Measurements from ENCODE around the gene LRRC25.
A peak's percentile ranks its signal among the peaks of the same experiment; 100 is the strongest.
"Not testable (repeated sequence)": the region's sequence is repeated elsewhere in the genome, so short reads cannot be mapped to it uniquely, and the experiment has no call there.

LRRC25 gene

GRCh38 chr19:18424122-18424889, 26.9 kb upstream of the LRRC25 start:
- no peak for DNase-seq

DNA sequence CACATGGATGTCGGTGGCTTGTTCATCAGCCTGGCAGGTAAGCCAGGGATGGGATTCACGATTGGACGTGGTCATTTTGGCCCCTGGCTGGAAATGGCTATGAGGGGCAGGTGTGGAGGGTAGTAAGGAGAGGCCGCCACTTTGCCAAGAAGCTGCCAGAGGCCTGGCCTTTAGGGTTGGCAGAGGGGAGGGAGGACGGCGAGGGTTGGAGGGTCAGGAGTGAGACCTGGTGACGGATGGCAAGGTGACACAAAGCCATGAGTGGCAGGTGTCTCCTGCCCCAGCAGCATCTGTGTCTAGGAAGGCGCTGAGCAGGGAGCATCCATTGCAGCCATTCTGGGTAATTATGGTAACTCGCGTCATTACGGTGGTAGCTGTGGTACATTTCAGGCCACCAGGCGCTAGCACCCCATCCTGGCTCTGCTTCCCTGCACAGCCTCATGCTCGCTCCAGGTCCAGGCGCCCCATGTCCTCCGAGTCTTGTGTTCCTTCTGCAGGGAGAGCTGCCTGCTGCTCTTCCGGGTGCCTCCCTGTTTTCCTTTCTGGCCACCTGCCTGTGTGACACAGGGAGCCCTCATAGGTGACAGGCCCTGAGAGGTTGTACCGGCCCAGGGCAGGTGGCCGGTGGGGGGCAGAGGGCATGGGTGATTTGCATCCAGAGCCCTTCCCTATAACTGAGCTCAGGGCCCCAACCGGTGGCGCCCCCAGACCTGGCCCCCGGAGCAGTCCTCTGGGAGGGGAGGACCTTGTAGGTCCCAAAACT, 26.0 kb upstream of the LRRC25 start:
- no peak for DNase-seq

DNA sequence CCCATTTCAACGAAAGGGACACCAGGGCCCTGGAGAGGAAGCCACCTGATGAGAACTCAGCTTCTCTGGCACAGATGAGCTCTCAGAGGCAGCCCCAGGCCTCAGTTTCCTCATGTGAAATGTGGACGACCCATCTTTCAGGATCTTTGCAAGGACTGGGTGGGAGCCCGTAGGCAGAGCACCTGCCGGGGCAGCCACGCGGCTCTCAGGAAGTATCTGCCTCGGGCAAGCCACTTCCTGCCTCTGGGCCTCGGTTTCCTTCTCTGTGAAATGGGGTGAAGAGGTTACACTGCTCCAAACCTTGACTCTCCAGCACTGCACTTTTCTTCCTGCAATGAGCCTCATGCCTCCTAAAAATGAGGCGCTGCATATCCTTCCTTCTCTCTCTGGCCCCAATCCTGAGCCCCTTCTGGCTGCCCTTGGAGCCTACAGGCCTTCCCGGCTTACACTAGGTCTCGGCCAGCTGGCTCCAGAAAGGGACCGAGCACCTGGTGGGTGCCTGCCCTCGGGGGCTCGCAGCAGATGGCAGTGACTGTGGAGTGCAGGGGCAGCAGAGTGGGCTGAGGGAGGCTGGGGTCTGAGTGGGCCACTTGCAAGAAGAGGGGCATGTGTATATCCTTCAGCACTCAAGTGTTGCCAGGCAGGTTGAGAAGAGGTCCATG, 25.2 kb upstream of the LRRC25 start:
- no peak for DNase-seq

DNA sequence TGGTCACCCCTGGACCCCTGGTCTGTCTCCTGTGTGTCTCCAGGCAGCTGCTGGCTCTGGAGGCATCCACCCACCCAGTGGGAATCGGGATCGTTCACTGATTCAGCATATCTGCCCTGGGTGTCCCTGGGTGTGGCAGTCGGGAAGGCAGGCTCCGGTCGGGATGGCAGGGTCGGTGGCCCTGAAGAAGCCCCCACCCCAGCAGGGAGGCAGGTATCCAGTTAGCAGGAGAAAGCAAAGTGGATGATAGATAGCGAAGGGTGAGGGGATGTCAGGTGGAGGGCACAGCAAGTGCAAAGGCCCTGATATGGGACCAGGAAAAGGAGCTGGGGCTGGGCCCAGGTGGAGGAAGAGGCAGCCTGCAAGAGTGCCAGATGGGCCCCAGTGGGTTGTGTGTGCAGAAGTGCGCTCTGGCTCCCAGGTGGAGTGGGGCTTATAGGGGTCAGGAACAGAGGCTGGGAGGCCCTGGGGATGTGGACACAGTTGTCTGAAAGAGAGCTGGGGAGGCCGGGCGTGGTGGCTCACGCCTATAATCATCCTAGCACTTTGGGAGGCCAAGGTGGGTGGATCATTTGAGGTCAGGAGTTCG, 24.0 kb upstream of the LRRC25 start:
- no peak for DNase-seq

DNA sequence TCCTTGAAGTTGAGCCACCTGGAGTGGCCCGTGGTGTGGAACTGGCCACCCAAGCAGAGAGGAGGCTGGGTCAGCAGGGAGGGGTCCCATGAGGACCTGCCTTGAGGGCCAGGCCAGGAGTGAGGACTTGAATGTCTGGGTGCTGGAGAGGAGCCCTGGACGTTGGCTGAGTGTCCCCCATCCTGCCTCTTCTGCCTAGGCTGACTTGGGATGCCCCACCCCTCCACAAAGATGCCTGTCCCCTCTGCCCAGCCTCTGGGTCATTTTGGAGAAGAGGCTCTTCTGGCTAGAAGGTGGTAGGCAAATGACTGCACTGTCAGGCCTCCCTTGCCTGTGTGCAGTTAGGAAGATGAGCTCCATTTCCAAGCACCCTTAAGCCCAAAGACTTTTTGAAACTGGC, 23.5 kb upstream of the LRRC25 start:
- no peak for DNase-seq

- DNase-seq, result no peak
Measured at GRCh38 chr19:18419699-18420460, 22.5 kb upstream of the LRRC25 start.

DNA sequence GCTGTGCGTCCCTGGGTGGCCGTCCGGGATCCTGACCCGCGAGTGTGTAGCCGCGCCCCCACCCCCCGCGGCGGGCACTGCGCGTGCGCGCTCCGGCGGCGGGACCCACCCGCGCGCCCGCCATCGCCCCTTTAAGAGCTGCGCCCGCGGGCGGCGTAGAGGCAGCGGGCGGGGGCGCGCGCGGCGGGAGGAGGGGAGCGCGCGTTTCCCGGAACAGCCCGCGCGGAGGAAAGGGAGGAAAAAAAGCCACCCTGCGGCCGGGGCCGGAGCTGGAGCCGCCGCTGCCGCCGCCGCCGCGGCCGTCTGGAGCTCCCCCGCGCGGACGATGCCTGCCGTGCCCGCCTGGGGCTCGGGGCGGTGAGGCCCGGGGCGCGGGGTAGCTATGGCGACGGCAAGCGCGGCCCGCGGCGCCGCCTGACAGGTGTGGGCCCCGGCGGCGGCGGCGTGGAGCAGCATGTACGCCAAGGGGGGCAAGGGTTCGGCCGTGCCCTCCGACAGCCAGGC, 21.8 kb upstream of the LRRC25 start, which contains the start of gene SSBP4:
Gene SSBP4, plus strand, starts transcription at position 204 of the 504 bp plus-strand sequence. Its CDS starts 251 bp downstream, at position 455.
- DNase-seq, result peak; percentile 66

GRCh38 chr19:18418483-18419194, 21.2 kb upstream of the LRRC25 start:
- no peak for DNase-seq

DNA sequence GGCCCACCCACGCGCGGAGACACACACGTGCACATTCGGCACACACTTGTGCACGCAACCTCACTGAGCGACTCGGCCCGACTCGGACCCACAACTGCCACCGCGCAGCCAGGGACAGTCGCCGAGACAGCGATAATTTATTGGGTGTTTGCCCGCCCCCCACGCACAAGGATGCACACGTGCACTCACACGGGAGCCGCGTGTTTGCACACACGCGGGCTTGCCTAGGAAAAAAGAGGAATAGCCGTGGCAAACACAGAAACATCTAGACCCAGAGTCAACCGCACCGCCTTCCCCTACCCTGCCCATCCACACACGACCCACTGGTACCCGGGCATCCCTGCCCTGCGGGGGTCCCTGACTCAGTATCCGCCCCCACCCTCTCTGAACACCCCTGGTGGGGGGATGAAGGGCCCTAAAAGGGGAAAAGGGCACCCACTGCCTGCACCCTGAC, 20.6 kb upstream of the LRRC25 start:
- no peak for DNase-seq

DNA sequence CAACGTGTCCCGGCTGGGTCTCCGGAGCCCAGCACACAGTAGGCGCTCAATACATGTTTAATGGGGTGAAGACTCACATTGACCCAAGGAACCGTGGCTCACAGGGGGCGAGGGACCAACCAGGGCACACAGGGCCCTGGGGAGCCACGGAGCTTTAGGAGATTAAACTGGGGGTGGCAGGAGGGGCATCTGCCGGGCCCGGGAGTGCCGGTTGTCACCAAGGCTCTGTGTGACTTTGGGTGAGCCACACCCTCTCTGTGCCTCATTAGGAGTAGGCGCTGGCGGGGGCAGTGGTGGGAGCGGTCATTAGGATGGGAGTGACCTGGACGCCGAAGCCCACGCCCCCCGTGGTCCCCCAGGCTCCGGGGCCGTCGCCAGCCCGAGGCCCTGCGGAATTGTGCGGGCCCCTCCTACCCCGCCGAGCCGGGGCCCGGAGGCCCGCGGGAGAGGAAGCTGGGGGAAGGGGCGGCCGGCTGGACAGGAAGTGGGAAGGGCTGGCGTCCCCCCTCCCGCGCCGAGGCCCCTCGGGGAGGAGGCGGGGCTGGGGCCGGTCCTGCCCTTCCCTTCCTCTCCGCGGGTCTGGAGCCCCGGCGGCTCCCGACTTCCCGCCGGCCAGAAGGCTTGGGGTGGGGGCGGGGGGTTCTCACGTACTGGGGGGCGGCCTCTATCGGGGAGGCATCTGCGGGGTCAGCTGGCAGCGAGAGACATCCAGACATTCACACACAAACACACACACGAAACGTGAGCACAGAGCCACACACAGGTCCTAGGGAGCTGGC, 20.0 kb upstream of the LRRC25 start:
- no peak for DNase-seq

GRCh38 chr19:18416778-18417249, 19.4 kb upstream of the LRRC25 start:
- DNase-seq, result peak; percentile 50

GRCh38 chr19:18415178-18415867, 17.9 kb upstream of the LRRC25 start:
- DNase-seq, result no peak

DNA sequence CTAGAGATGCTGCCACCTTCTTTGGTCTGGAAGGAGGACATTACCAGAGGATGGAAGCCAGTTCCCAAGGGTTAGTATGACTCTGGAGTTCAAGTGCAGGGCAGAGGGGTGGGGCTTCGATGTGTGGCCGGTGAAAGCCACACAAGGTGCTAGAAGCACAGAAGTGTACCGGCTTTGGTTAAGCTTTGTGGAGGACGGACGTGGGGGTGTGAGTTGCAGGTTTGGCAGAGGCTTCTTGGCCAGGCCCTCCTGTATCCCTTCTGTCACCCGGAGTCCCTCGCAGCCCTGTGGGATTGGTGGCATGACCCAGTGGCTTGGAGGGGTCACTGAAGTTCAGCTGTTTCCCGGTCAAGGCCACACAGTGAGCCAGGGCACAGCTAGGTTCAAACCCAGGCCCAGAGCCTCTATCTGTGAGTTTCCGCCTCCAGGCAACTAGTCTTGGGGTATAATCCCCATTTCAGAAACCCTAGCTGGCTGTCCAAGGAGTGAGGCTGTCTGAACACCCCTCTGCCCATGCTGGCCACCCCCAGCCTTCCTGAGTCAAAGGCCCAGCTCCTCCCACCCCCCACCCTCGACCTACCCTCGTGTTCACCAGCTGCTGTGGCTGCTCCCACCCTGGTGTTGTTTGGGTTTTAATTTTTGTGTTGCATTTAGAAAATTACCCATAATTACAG, 17.2 kb upstream of the LRRC25 start:
- no peak for DNase-seq

- no peak for DNase-seq
Measured at GRCh38 chr19:18412610-18413239, 15.3 kb upstream of the LRRC25 start.

GRCh38 chr19:18408053-18408476, 10.6 kb upstream of the LRRC25 start:
- DNase-seq, result no peak

GRCh38 chr19:18406749-18407148, 9.3 kb upstream of the LRRC25 start:
- DNase-seq, result no peak

- not testable (repeated sequence) for DNase-seq
Measured at GRCh38 chr19:18405754-18406153, 8.3 kb upstream of the LRRC25 start.

DNA sequence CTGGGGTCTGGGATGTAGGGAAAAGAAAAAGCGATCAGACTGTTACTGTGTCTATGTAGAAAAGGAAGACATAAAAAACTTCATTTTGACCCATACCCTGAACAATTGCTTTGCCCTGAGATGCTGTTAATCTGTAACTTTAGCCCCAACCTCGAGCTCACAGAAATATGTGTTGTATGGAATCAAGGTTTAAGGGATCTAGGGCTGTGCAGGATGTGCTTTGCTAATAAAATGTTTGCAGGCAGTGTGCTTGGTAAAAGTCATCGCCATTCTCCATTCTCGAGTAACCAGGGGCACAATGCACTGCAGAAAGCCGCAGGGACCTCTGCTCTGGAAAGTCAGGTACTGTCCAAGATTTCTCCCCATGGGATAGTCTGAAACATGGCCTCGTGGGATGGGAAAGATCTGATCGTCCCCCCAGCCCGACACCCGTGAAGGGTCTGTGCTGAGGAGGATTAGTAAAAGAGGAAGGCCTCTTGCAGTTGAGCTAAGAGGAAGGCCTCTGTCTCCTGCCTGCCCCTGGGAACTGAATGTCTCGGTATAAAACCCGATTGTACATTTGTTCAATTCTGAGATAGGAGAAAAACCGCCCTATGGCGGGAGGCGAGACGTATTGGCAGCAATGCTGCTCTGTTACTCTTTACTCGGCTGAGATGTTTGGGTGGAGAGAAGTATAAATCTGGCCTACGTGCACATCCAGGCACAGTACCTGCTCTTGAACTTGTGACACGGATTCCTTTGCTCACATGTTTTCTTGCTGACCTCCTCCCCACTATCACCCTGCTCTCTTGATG, 5.2 kb upstream of the LRRC25 start:
- DNase-seq, result not testable (repeated sequence)

Measured in stimulated activated CD4-positive, alpha-beta T cell treated with anti-CD3 and anti-CD28 coated beads, Interleukin-12 subunit alpha, Interleukin-12 subunit beta, amount 100 ng/mL, for 4 hours (primary cell).